Chondrocyte (in vitro differentiated cells): ENCODE data around the gene IFI35. TPM values are rescaled to one million over a fixed set of nuclear protein-coding genes. Genes with fewer than 3 reads are reported as not detected.
"Not testable (repeated sequence)": the region's sequence is repeated elsewhere in the genome, so short reads cannot be mapped to it uniquely, and the experiment has no call there.

Source experiments
- DNase-seq: peaks from one replicate; pipeline ENCODE4 v3.0.0; 2021; ENCODE audit warnings: mixed read lengths, low spot score
- H3K27ac Mint-ChIP-seq: one replicate; pipeline ENCODE4 v1.8.0; 2021; ENCODE audit warnings: mild to moderate bottlenecking, moderate library complexity, mixed read lengths; ENCODE audit not compliant: unreplicated experiment
- H3K27me3 Mint-ChIP-seq: 2 replicates; pipeline ENCODE4 v1.8.0; 2021; ENCODE audit warnings: low read depth, mixed read lengths
- H3K36me3 Mint-ChIP-seq: 2 replicates; pipeline ENCODE4 v1.8.0; 2021; ENCODE audit warnings: low read depth, mixed read lengths
- H3K4me1 Mint-ChIP-seq: 2 replicates; pipeline ENCODE4 v1.8.0; 2021; ENCODE audit warnings: low read depth, mild to moderate bottlenecking, mixed read lengths
- H3K4me3 Mint-ChIP-seq: one replicate; pipeline ENCODE4 v1.8.0; 2021; ENCODE audit warnings: mild to moderate bottlenecking, moderate library complexity, mixed read lengths; ENCODE audit not compliant: unreplicated experiment
- H3K9me3 Mint-ChIP-seq: 2 replicates; pipeline ENCODE4 v1.8.0; 2021; ENCODE audit warnings: low read depth, mixed read lengths
- total RNA-seq: library from RNA; stranded (reverse); gene quantifications from 3 replicates; pipeline ENCODE4 v1.2.1, GENCODE V29; 2021
- TF ChIP-seq, protein P1 (sequence below): fragments of 200-600 bp; sonication (generic); IDR thresholded peaks from 2 replicates; pipeline ENCODE4 v1.5.0; 2021; ENCODE audit warnings: antibody characterized with exemption, mild to moderate bottlenecking, moderate library complexity

The IFI35 gene
- total RNA-seq, 1 donor from 2014 or later = 12.8 TPM

DNA sequence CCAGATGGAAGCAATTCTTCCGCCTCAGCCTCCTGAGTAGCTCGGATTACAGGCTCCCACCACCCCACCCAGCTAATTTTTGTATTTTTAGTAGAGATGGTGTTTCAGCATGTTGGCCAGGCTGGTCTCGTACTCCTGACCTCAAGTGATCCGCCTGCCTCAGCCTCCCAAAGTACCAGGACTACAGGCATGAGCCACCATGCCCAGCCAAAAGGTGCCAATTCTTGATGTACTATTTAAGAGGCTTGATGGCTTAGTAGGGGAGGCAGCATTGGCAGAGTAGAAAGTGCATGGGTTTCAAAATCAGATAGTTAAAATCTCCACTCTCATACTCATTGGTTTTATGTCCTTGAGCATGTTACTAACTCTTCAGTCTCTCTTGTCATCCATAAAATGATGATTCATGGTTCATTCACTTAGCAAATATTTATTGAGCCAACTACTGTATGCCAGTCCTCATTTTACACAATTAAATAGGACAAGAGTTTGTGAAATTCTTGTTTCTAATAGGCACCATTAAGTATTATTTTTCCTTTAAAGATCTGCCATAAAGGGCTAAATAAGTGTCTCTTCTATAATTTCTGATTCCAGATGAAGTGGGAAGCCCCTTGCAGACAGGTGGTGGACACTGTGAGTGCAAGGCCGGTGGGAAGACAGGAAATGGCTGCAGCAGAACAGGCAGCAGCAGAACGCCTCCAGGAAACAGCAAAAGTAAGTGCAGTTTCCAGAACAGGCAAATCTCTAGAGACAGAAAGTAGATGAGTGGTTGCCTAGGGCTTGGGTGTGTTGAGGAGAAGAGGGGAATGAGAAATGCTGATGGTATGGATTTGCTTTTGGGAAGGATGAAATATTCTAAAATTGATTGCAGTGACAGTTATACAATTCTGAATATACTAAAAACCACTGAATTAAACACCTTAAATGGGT lies 16.6 kb upstream of the IFI35 start:
- peak overlapping the region; percentile 23 for H3K27ac Mint-ChIP-seq
- no peaks in the 10 kb centered on the region for H3K9me3 Mint-ChIP-seq
- no peak for DNase-seq
- H3K4me1 Mint-ChIP-seq = peaks cover 16% of the 10 kb centered on the region
- H3K27me3 Mint-ChIP-seq = no peaks in the 10 kb centered on the region
- TF ChIP-seq, protein P1, sequence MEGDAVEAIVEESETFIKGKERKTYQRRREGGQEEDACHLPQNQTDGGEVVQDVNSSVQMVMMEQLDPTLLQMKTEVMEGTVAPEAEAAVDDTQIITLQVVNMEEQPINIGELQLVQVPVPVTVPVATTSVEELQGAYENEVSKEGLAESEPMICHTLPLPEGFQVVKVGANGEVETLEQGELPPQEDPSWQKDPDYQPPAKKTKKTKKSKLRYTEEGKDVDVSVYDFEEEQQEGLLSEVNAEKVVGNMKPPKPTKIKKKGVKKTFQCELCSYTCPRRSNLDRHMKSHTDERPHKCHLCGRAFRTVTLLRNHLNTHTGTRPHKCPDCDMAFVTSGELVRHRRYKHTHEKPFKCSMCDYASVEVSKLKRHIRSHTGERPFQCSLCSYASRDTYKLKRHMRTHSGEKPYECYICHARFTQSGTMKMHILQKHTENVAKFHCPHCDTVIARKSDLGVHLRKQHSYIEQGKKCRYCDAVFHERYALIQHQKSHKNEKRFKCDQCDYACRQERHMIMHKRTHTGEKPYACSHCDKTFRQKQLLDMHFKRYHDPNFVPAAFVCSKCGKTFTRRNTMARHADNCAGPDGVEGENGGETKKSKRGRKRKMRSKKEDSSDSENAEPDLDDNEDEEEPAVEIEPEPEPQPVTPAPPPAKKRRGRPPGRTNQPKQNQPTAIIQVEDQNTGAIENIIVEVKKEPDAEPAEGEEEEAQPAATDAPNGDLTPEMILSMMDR = no peak
- peaks cover 32% of the 10 kb centered on the region for H3K36me3 Mint-ChIP-seq
- H3K4me3 Mint-ChIP-seq = no peak overlapping the region

DNA sequence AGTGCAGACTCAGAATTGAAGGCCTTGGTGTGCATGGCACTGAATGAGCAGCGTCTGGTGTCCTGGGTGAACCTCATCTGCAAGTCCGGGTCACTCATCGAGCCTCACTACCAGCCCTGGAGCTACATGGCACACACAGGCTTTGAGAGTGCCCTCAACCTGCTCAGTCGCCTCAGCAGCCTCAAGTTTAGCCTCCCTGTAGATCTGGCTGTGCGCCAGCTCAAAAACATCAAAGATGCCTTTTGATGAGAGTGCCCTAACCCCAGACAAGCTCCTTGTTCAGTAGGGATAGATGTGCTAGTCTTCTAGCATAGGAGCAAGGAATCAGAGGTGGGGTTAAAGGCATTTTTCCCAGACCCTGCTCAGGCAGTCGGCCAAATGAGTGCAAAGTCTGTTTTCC lies 15.1 kb upstream of the IFI35 start:
- no peak overlapping the region for H3K27ac Mint-ChIP-seq
- peaks cover 29% of the 10 kb centered on the region for H3K36me3 Mint-ChIP-seq
- H3K9me3 Mint-ChIP-seq = no peaks in the 10 kb centered on the region
- H3K4me1 Mint-ChIP-seq = peaks cover 16% of the 10 kb centered on the region
- H3K4me3 Mint-ChIP-seq = no peak overlapping the region
- no peak for DNase-seq
- TF ChIP-seq, protein P1 = no peak
- no peaks in the 10 kb centered on the region for H3K27me3 Mint-ChIP-seq

DNA sequence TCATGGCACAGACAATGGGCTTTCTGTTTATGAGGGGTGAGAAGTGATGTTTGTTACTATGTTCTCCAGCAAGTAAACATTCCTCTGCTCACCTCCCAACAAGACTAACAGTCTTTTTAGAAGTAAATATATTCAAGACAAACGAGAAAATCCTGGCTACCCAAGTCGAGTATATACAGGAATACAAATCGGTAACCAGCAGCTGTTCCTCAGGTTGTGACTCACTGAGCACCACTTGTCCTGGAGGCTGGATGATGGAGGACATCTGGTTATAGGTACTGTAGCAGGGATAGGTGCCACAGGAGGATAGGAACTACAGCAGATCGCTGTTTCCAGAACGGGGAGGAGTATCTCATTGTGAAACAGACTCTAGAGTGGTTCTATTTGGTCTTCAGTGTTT lies 13.7 kb upstream of the IFI35 start:
- no peaks in the 10 kb centered on the region for H3K9me3 Mint-ChIP-seq
- H3K36me3 Mint-ChIP-seq = peaks cover 29% of the 10 kb centered on the region
- no peak for DNase-seq
- peaks cover 22% of the 10 kb centered on the region for H3K4me1 Mint-ChIP-seq
- H3K4me3 Mint-ChIP-seq = no peak overlapping the region
- no peak overlapping the region for H3K27ac Mint-ChIP-seq
- no peaks in the 10 kb centered on the region for H3K27me3 Mint-ChIP-seq
- TF ChIP-seq, protein P1 = no peak

DNA sequence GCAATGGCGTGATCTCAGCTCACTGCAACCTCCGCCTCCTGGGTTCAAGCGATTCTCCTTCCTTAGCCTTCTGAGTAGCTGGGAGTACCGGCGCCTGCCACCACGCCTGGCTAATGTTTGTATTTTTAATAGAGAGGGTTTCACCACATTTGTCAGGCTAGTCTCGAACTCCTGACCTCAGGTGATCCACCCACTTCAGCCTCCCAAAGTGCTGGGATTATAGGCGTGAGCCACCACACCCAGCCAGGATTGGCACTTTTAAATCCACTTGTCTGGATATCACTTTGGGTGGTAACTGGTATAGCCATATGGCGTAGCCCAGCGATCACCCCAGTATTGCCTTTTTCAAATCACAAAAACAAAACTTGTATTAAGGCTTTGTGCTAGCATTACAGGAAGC lies 12.7 kb upstream of the IFI35 start:
- Mint-ChIP-seq H3K36me3 (peaks cover 27% of the 10 kb centered on the region), H3K4me1 (peaks cover 26% of the 10 kb centered on the region)
- peak; percentile 5 for DNase-seq
- not testable (repeated sequence) for H3K4me3 Mint-ChIP-seq, H3K27me3 Mint-ChIP-seq, H3K27ac Mint-ChIP-seq, H3K9me3 Mint-ChIP-seq

DNA sequence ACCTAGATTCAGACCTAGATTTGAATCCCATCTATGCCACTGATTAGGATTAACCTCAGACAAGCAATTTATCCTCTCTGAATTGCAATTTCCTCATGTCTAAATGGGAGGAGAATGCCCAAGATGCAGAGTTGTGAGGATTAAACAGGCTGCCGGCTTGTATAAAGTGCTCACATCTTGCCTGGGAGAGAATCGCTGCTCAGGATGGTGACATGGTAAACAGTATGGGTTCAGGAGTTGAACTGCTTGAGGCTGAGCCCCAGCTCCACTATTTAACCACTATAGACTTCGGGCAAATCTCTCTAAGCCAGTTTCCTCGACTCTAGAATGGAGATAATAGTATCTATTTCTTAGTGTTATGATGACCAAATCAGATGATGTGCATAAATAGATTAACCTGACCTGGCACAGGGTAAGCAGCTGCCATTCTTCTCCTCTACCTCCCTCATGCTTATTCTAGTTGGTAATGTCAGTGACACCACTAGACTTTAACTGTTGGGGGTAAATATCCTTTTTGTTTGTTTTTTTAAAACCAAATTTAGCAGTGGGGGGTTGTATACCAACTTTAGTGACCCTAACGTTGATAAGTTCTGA lies 9.1 kb upstream of the IFI35 start:
- DNase-seq = no peak
- Mint-ChIP-seq H3K36me3 (peaks cover 23% of the 10 kb centered on the region), H3K27me3 (no peaks in the 10 kb centered on the region), H3K27ac (peak overlapping the region; percentile 99), H3K4me3 (peak overlapping the region; percentile 92), H3K9me3 (no peaks in the 10 kb centered on the region), H3K4me1 (peaks cover 37% of the 10 kb centered on the region)
- TF ChIP-seq, protein P1 = no peak
